ENCODE measurements around the gene PAPPA2.

The PAPPA2 gene

DNA sequence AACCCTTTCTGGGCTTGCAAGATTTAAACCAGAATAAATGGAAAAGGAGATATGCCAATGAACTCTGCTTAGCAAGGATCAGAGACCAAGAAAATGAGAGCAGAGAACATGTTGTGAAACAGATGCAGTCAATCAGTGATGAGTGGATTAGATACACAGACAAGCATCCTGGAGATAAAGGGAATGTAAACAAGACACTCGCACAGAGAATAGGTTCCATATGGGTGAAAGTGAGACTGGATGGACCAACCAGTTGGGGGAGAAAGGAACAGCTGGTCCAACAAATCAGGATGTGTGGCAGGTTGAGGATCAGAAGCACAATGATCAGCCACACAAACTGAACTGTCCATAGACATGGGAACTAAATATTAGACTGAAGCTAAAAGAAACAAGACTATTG is 363.3 kb downstream of the PAPPA2 start:
- no peak for DNase-seq

DNA sequence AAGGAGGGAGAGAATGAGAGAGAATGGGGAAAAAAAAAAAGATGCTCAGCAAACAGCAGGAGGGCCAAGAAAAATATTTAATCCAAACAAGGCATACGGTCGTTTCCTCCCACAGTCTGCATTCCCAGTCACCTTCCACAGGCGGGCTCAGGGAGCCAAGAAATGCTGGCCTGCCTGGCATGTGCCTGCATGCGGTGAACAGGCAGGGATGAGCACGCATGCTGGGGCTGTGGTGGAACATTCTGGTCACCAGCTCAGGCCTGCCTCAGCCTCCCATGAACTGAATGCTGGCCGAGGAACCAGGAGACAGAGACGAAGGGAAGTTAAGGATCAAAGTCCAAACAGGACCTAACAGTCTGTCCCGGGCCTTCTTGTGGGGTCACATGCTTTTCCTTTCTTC is 366.3 kb downstream of the PAPPA2 start:
- no peak for DNase-seq

DNA sequence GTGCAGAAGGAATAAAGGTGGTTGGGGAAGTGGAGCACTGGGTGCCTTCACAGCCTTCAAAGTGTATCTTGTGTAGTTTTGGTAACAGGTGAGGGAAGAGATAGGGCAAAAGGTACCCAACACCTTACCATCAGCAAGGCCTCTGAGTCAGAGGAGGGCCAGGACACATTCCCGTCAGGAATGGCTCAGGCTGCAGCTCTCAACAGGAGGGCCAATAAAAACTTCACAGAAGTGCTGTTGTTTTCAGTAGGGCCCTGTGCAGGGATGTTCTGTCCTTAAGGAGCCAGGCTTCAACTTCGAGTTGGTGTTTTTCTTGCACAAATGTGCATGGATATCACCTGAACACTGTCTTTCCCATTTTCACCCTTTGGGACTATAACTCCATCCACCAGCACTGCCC is 368.2 kb downstream of the PAPPA2 start:
- no peak for DNase-seq

DNA sequence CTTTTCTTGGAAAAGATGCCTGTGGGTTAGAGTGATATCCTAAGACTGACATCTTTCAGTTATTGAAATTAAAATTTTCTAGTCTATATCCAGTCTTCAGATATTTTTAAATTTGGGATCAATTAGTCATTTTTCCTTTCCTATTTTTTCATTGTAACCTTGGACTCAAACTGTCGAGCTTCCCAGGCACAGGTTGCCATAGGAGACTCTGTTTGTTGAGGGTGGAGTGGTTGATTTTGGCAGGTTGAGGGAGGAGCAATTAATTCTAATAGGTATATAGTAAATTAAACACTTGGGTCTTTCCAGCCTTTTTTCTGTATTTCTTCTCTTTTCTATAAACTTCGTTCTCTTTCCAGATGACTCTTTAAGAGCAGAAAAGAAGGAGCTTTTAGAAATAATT is 374.7 kb downstream of the PAPPA2 start:
- DNase-seq: no peak

DNA sequence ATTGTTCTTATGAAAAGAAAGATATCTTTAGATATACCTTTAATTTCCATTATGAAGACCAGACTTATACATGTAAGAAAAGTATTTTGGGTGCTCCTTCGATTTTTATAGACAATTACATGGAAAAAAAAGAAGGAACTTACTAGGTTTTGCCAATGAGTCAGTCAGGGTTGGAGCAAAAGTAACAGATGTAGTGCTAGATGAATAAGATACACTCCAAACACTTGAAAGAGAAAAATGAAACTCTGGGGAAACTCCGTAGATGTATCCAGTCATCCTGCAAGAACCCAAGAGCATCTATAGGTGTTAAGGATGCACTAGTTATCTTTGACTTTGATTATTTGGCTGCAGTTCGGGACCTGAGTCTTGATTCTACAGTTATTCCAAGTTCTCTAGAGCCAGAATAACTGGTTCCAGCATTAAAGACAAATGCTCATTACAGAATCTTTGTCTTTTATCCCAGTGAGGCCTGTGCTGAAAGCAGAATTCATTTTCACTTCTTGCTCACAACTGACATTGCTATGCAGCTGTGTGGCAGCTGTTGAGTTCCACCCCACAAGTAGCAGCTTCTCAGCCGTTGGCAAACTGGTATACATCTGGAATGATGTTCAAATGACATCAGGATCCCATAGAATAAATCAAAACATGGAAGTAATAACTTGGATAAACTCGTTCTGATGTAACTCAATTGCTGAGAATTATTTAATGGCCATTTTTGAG is 375.5 kb downstream of the PAPPA2 start:
- DNase-seq: no peak

GRCh38 chr1:176839216-176839615 is 376.2 kb downstream of the PAPPA2 start:
- DNase-seq: no peak

DNA sequence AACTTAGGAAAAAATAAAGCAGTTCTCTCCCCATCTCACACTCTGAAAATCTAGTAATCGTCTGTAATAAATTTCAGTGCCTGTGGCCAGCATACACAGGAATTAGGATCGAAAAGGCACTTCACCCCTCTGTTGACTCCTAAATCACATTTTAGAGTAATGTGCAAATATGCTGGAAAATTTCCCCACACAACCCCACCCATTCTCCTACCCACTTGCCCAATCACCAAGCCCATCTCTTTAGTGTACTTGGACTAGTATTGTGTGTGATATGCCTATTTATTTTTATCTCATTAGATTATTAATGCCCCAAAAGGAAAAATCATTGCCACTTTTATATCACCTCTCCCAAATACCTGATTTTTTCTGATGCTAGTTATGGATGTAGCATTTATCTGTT is 378.3 kb downstream of the PAPPA2 start:
- DNase-seq: no peak

DNA sequence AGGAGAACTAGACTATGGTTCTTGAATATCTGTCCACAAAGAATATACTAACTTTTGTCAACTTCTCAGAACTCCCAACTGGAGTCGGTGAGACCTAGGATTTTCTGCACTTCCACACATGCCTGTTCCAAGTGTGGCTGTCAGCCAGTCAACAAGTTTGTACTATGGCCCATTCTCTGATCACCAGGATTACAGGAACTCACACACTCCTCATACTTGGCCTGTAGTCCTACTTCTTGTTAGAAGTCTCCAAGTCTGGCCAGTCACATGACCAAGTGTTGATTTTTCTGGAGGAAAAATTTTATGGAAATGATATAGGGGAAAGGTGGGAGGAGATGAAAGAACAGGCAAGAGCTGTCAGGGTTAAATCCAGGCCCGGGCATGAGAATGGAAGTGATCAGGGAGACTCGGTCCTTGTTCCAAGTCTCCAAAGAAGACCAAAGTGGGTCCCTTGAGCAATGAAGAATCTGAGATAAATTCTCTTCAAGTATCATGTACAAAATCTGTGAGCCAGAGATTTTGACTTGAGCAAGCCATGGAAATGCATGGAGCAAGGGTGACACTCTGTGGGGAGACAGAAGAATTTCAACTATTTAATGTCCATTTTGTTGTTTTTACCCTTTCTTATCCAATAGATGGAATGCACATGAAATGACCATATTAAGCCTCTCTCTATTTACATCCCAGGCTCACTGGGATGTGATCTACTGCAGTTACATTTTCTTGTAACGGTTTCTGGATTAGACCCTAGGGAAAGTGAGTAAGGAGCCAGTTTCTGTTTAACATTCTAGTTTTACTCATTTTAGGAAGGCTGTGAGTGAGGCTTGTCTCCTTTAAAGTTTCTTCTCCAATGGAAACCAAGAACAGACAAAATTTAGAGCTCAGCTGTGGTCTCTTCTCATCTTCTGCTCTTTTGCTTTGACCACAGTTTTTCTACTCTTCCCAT is 380.6 kb downstream of the PAPPA2 start:
- DNase-seq: no peak

DNA sequence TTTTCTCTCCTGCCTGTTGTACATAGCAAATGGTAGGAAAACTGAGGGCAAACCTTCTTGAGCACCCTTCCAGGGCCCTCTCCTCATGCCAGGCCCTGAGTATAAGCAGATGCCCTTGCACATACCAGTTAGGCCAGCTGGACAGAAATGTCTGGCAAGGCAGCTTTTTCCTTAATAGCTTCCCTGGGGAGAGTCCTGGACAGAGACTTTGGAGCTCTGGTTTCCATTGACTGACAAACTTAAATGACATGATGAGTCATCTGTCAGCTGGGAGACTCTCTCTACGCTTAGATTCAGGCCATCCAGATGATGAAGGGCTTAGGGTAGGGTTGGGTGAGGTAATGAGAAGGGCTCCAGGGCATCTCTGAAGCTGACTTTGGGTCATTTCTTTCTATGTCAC is 384.1 kb downstream of the PAPPA2 start:
- DNase-seq: no peak

DNA sequence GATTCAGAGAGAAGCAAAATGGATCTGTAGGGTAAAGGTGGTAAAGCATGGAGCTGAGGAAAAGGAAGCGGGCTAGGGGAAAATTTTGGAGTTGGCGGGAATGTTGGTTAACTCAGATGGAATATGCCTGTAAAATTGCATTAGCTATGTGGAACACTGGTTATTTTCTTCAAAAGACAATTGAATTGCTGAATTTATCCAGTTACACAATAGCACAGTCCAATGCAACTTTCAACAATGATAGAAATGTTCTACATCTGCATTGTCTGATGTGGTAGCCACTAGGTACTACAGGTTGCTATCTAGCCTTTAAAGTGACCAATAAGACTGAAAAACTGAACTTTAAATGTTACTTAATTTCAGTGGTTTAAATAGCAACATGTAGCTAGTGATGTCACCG is 386.3 kb downstream of the PAPPA2 start:
- DNase-seq: no peak

GRCh38 chr1:176850871-176851270 is 387.9 kb downstream of the PAPPA2 start:
- DNase-seq: no peak

GRCh38 chr1:176852124-176852523 is 389.1 kb downstream of the PAPPA2 start:
- no peak for DNase-seq

GRCh38 chr1:176853503-176853902 is 390.5 kb downstream of the PAPPA2 start:
- DNase-seq: no peak

DNA sequence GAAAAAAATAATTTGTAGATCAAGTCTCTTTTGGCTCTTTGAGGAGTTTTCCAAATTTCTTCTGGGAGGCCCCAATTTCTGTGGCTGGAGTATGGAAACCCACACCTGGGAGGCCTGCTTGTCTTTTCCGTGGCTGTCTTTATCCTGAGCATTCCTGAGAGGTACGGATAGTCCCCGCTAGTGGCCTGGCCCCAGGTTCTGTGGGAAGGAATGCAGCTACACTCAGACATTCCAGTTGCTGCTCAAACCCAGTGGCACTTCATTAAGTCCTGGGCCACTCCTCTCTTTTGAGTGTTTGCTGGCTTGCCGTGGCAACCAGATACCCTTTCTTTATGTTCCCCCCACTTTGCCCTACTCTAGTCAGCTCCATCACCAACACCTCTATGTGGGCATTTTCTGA is 391.1 kb downstream of the PAPPA2 start:
- no peak for DNase-seq

GRCh38 chr1:176854758-176855745 is 392.1 kb downstream of the PAPPA2 start:
- DNase-seq: no peak

DNA sequence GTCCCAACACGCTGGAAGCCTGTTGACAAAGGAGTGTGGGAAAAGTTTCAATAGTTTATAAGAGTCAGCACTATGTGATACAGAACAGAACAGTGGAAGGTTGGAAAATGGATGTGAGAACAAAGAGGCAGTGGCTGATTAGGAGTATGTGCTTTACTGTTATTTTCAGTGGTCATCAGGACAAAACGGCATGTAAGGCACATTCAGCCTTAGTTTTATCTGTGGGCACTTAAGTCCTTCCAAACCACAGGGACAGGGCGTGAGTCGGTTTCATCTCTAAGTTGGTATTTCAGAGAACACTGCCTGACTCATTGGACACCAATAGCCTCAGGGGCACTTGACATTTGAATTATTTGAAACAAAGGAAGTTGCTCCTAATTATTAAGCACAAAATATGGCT is 394.7 kb downstream of the PAPPA2 start:
- DNase-seq: no peak

- DNase-seq: no peak
These were observed 395.5 kb downstream of the PAPPA2 start for GRCh38 chr1:176858433-176858916.

GRCh38 chr1:176863613-176864012 is 400.6 kb downstream of the PAPPA2 start:
- no peak for DNase-seq

DNA sequence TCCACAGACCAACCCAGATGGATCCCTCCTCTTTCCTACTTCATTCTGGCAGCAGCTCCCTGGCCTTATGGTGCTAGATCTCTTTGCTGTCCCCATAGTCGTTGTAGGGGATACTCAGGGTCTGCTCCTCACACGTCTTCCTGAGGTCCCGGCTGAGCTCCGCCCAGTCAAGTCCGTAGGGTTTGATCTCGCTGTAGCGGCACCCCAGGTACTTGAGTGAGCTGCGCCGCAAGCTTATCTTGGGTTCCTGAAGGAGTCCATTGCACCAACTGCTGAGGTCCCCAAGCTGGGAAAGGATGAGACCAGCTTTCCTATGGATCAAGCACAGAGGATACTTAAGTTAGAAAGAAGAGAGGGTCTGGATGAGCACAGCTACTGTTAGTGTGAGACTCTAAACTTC is 401.2 kb downstream of the PAPPA2 start:
- DNase-seq: no peak

- no peak for DNase-seq
These were observed 403.2 kb downstream of the PAPPA2 start for GRCh38 chr1:176866011-176866714.

GRCh38 chr1:176869577-176869976 is 406.6 kb downstream of the PAPPA2 start:
- no peak for DNase-seq

GRCh38 chr1:176876966-176877515 is 414.1 kb downstream of the PAPPA2 start:
- DNase-seq: no peak
